Stimulated activated CD4-positive, alpha-beta T cell treated with anti-CD3 and anti-CD28 coated beads, Interleukin-4, amount 100 ng/mL, for 48 hours (primary cell): ENCODE measurements around the gene RBL1.
A peak's percentile ranks its signal among the peaks of the same experiment; 100 is the strongest.

Experiments used
- DNase-seq, 2 donors: peaks; one replicate each; pipeline ENCODE4 v3.0.0-alpha.2; 2020; ENCODE audit warnings: low read depth in 2 of 2

Gene RBL1

GRCh38 chr20:36951198-36951978 is 144.4 kb downstream of the RBL1 start, which contains the start of gene SAMHD1:
Gene SAMHD1 (minus strand): TSS chr20:36951708. CDS start chr20:36951643, 65 bp downstream.
- DNase-seq, result peak; percentile 80 to 91

DNA sequence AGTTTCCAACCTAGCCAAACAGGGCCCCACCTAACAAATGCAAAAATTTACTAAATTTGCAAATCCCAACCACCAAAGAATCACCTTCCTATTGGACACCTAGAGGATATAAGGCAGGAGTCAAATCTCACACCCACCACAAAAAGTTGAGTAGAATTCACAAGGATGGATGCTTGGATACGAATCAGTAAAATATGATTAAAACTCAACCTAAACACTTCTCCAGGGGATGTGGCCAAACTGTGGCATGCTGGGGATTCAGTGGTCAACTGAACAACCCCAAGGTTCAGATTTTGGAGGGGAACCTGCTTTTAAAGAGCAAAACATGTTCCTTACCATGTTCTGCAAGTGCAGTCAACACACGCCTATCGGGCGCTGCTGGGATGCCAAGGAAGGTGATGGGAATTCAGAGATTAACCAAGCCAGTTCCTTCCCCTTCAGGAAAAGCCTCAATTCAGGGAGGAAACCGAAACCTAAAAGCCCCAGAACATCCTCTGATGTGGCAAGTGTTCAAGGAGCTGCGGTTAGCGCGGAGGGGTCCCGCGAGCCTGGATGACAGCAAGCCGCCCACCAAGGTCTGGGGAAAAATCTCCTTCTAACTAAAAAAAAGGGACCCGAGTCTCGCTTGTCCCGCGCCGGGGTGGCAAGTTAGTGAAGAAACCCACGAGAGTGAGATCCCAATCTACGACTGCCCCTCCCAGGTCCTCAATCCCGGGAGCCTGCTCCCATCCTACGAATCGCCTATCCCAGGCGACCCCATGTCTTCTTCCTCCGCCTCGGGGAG is 145.2 kb downstream of the RBL1 start:
- peak in 1 of 2 donors; percentile 16 for DNase-seq
